Calu3 (cell line): Measurements from ENCODE around the gene OTOA. TPM values are rescaled to one million over a fixed set of nuclear protein-coding genes. Genes with fewer than 3 reads are reported as not detected.
"Not testable (repeated sequence)": the region's sequence is repeated elsewhere in the genome, so short reads cannot be mapped to it uniquely, and the experiment has no call there.

Source experiments
- BruUV-seq: library from RNA; stranded (reverse); fragments of 400-500 nt; replicated peaks from 2 replicates; lab custom pipeline; 2021; lab: Mats Ljungman, UMichigan
- CTCF ChIA-PET: fragments of 300-600 bp; sonication (Branson Sonifier 250); formaldehyde crosslinking; loops from one replicate; lab custom pipeline; 2022; ENCODE audit warnings: antibody characterized with exemption; lab: Charles Lee
- DNase-seq: peaks from one replicate; pipeline ENCODE4 v3.0.0; 2022
- H3K27ac Mint-ChIP-seq: one replicate; pipeline ENCODE4 v1.8.0; 2022; ENCODE audit warnings: mixed read lengths; ENCODE audit not compliant: unreplicated experiment
- H3K27me3 Mint-ChIP-seq: one replicate; pipeline ENCODE4 v1.8.0; 2022; ENCODE audit warnings: mixed read lengths; ENCODE audit not compliant: unreplicated experiment
- H3K36me3 Mint-ChIP-seq: one replicate; pipeline ENCODE4 v1.8.0; 2022; ENCODE audit warnings: mild to moderate bottlenecking, moderate library complexity, mixed read lengths; ENCODE audit not compliant: insufficient read depth, unreplicated experiment
- H3K4me1 Mint-ChIP-seq: one replicate; pipeline ENCODE4 v1.8.0; 2022; ENCODE audit warnings: mild to moderate bottlenecking, low read depth, mixed read lengths; ENCODE audit not compliant: unreplicated experiment
- H3K4me3 Mint-ChIP-seq: one replicate; pipeline ENCODE4 v1.8.0; 2022; ENCODE audit warnings: mild to moderate bottlenecking, low read depth, moderate library complexity, mixed read lengths; ENCODE audit not compliant: unreplicated experiment
- H3K9me3 Mint-ChIP-seq: one replicate; pipeline ENCODE4 v1.8.0; 2022; ENCODE audit warnings: low read depth, mixed read lengths; ENCODE audit not compliant: unreplicated experiment
- intact Hi-C: fragments of 100-400 bp; cut with micrococcal nuclease; formaldehyde crosslinking; loops from one replicate; pipeline ENCODE4 v1.10.0; 2022; ENCODE audit not compliant: unreplicated experiment
- total RNA-seq: library from RNA; stranded (reverse); gene quantifications from 2 replicates; pipeline ENCODE4 v1.2.3, GENCODE V29; 2022
- TF ChIP-seq, protein P1 (sequence below): fragments of 200-600 bp; IDR thresholded peaks from one replicate; pipeline ENCODE4 v1.8.0; 2022; ENCODE audit warnings: antibody characterized with exemption; ENCODE audit not compliant: unreplicated experiment

The OTOA gene
- total RNA-seq, 1 experiment from 2014 or later, result 0.40 TPM

DNA sequence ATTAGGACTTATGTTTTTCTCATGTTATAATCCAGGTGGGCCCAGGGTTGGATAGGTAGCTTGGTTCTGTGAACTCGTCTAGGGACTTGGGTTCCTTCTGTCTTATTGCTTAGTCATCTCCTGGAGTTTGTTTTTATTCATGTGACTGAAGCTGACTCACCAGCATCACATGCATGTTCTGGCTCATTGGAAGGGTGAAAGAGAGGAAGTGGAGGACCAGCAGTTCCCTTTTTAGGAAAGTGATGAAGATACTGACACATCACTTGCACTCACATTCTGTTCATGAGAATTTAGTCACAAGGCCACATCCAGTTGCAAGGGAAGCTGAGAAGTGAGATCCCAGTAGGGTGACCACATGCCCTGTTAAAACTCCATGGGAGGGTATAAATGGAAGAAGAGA, 126.7 kb downstream of the OTOA start:
- intact Hi-C loops, CTCF ChIA-PET, H3K36me3 Mint-ChIP-seq, H3K4me3 Mint-ChIP-seq, H3K27me3 Mint-ChIP-seq, H3K4me1 Mint-ChIP-seq, H3K9me3 Mint-ChIP-seq, BruUV-seq: not testable (repeated sequence)
- DNase-seq, result peak; percentile 8
- H3K27ac Mint-ChIP-seq, result peak overlapping the region; percentile 47

DNA sequence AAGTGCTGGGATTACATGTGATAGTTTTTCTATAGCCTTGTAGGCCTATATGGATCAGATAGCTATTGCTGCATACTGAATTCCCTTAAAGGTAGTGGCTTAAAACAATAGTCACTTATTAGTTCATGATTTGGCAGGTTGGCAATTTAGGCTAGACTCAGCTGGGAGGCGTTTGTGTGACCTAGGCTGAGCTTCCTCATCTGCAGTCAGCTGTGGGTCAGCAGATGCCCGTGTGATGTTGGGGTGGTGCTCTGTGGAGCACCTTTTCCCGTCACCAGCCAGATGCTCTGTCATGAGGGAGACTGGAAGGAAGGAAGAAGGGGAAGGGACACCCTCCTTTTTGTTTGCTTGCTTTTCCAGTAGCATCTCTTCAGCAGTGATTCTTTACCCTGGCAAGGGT, 129.5 kb downstream of the OTOA start:
- H3K4me3 Mint-ChIP-seq, H3K4me1 Mint-ChIP-seq, BruUV-seq, DNase-seq, H3K9me3 Mint-ChIP-seq, H3K27me3 Mint-ChIP-seq, H3K36me3 Mint-ChIP-seq, intact Hi-C loops, CTCF ChIA-PET, H3K27ac Mint-ChIP-seq: not testable (repeated sequence)

DNA sequence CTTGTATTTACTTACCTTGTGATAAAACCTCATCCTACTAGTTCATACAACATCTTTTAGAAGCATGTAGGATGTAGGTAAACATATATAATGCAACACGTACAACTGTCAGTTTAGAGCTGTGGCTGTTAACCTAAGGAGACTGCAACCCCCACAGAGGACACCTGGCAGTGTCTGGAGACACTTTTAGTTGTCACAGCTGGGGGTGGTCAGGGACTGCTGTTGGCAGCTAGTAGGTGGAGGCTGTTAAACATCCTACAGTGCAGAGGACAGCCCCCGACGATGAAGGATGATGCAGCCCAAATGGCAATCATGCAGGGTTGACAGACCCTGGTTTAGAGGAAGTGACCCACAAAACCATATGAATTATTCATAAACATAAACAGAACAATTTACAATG, 134.8 kb downstream of the OTOA start:
- H3K9me3 Mint-ChIP-seq, H3K27ac Mint-ChIP-seq, H3K4me3 Mint-ChIP-seq, H3K27me3 Mint-ChIP-seq, CTCF ChIA-PET, H3K36me3 Mint-ChIP-seq, intact Hi-C loops, DNase-seq: not testable (repeated sequence)
- H3K4me1 Mint-ChIP-seq, result peaks cover 15% of the 10 kb centered on the region
- BruUV-seq, result TSS peak; percentile 81

DNA sequence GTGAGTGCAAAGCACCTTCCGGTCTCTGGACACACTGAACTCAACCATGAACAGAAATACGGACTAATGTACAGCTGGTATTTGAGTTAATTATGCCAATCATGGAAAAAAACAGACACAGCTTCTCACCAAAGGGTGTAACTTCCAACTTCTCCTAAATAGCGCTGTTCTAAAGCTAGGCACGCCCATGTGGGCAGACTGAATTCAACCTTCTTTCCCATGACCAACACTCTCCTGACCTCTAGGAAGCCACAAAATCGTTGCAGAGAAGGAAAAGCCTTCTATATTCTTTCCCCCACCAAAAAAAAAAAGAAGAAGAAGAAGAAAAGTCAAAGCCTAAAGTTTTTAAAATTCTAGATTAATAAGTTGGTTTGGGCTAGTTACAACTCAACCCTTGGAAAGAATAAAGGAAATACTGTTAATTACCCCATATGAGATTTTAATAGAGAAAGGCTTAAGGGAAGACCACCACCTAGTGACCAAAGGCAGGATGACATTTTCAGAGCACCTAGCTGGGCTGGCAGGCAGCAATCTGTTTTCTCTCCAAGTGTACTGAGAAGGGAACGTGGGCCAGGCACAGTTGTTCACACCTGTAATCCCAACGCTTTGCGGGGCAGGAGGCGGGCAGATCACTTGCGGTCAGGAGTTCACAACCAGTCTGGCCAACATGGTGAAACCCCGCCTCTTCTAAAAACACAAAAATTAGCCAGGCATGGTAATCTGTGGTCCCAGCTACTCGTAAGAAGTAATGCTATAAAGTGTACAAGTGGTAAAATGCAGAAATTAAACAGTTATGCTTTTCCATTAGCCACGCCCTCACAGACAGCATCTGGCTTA, 138.0 kb downstream of the OTOA start:
- DNase-seq, result peak; percentile 74
- CTCF ChIA-PET, result interaction anchor here (0.6 to 0.7 kb wide), 3 partner anchors 91 to 404 kb away, joined by 3 read pairs; partner anchors contain the start of gene EEF2K
- Mint-ChIP-seq H3K27ac (peak overlapping the region; percentile 36), H3K36me3 (peaks cover 11% of the 10 kb centered on the region), H3K4me1 (peaks cover 20% of the 10 kb centered on the region)
- TF ChIP-seq, protein P1, sequence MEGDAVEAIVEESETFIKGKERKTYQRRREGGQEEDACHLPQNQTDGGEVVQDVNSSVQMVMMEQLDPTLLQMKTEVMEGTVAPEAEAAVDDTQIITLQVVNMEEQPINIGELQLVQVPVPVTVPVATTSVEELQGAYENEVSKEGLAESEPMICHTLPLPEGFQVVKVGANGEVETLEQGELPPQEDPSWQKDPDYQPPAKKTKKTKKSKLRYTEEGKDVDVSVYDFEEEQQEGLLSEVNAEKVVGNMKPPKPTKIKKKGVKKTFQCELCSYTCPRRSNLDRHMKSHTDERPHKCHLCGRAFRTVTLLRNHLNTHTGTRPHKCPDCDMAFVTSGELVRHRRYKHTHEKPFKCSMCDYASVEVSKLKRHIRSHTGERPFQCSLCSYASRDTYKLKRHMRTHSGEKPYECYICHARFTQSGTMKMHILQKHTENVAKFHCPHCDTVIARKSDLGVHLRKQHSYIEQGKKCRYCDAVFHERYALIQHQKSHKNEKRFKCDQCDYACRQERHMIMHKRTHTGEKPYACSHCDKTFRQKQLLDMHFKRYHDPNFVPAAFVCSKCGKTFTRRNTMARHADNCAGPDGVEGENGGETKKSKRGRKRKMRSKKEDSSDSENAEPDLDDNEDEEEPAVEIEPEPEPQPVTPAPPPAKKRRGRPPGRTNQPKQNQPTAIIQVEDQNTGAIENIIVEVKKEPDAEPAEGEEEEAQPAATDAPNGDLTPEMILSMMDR, result peak; percentile 60
- H3K9me3 Mint-ChIP-seq, H3K4me3 Mint-ChIP-seq, H3K27me3 Mint-ChIP-seq, BruUV-seq: not testable (repeated sequence)
- intact Hi-C loops, result loop anchor here (5.0 kb wide), 1 partner anchor 144 kb away; no protein-coding TSS in a partner anchor

DNA sequence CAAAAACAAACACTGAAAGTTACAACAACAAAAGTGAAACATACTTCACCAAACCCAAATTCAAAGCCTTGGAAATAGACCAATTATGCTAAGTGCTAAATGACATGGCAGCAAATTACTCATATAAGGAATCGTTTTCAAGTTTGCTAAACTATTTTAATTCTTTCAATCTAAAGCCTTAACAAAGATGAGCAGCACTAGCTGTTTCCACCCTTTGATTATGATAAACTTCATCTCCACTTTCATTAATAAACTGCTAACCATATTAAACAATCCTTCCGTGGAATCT, 138.6 kb downstream of the OTOA start:
- CTCF ChIA-PET, result interaction anchor here (0.6 to 0.7 kb wide), 3 partner anchors 91 to 404 kb away, joined by 3 read pairs; partner anchors contain the start of gene EEF2K
- intact Hi-C loops, result loop anchor here (5.0 kb wide), 1 partner anchor 145 kb away; no protein-coding TSS in a partner anchor
- DNase-seq, H3K9me3 Mint-ChIP-seq, H3K27ac Mint-ChIP-seq, H3K4me3 Mint-ChIP-seq, BruUV-seq, H3K27me3 Mint-ChIP-seq: not testable (repeated sequence)
- H3K36me3 Mint-ChIP-seq, result peaks cover 11% of the 10 kb centered on the region
- peaks cover 20% of the 10 kb centered on the region for H3K4me1 Mint-ChIP-seq

Other genes starting within 250 kb of the OTOA start
- gene METTL9, start 64.4 kb upstream of the OTOA start, total RNA-seq, result 86.5 and 109 TPM in 2 replicates
- gene IGSF6, start 11.4 kb upstream of the OTOA start, total RNA-seq, result not detected in 2 replicates
- gene NPIPB4, start 193.8 kb downstream of the OTOA start, total RNA-seq, result 203 and 207 TPM in 2 replicates